IMR-90 (cell line): ENCODE results near the gene RPL12. TPM values are rescaled to one million over a fixed set of nuclear protein-coding genes. Genes with fewer than 3 reads are reported as not detected.

ENCODE experiments used
- ATAC-seq: fragments of 200-7000 bp; cut with Tn5 transposase; 2 replicates; pipeline ENCODE4 v1.9.1; 2020; ENCODE audit warnings: low read depth, mild to moderate bottlenecking, moderate library complexity
- BruUV-seq: library from RNA; stranded (reverse); fragments of 400-500 nt; replicated peaks from 2 replicates; lab custom pipeline; 2021; lab: Mats Ljungman, UMichigan
- CTCF ChIA-PET: fragments of 300-600 bp; formaldehyde crosslinking; extraction: SDS; loops from one replicate; lab custom pipeline; 2021; ENCODE audit warnings: antibody characterized with exemption; lab: Yijun Ruan, JAX
- POLR2A ChIA-PET: fragments of 300-600 bp; sonication (Branson Sonifier 250); formaldehyde crosslinking; loops from one replicate; lab custom pipeline; 2022; ENCODE audit warnings: antibody characterized with exemption; ENCODE audit not compliant: unreplicated experiment; lab: Charles Lee
- DNase-seq: peaks from one replicate; pipeline ENCODE4 v3.0.0; 2013
- H2AFZ ChIP-seq: replicated peaks from 2 replicates; pipeline ENCODE3; 2013; ENCODE audit warnings: low read length, mild to moderate bottlenecking; ENCODE audit not compliant: poor library complexity
- H2AK5ac ChIP-seq: 2 replicates; pipeline ENCODE4 v1.6.1; 2013; ENCODE audit warnings: low read depth, low read length, inconsistent platforms
- H2AK9ac ChIP-seq: replicated peaks from 2 replicates; pipeline ENCODE3; 2013; ENCODE audit warnings: mild to moderate bottlenecking, low read depth, low read length, moderate library complexity; ENCODE audit not compliant: poor library complexity
- H2BK120ac ChIP-seq: 2 replicates; pipeline ENCODE4 v1.6.1; 2013; ENCODE audit warnings: low read depth, low read length, inconsistent platforms
- H2BK15ac ChIP-seq: 3 replicates; pipeline ENCODE4 v1.6.1; 2013; ENCODE audit warnings: low read depth, low read length, inconsistent platforms
- H2BK20ac ChIP-seq: 2 replicates; pipeline ENCODE4 v1.6.1; 2013; ENCODE audit warnings: low read depth, mild to moderate bottlenecking, inconsistent platforms, low read length, moderate library complexity
- H2BK5ac ChIP-seq: 2 replicates; pipeline ENCODE4 v1.6.1; 2013; ENCODE audit warnings: mild to moderate bottlenecking, low read depth, low read length, inconsistent platforms; ENCODE audit not compliant: poor library complexity, severe bottlenecking
- H3K14ac ChIP-seq: replicated peaks from 2 replicates; pipeline ENCODE4 v1.6.1; 2013; ENCODE audit warnings: low read depth, low read length, inconsistent platforms
- H3K18ac ChIP-seq: 2 replicates; pipeline ENCODE4 v1.6.1; 2013; ENCODE audit warnings: low read depth, low read length, control low read depth
- H3K23ac ChIP-seq: 2 replicates; pipeline ENCODE4 v1.6.1; 2013; ENCODE audit warnings: low read depth, low read length, inconsistent platforms
- H3K27ac ChIP-seq: 2 replicates; pipeline ENCODE4 v1.5.1; 2013; ENCODE audit warnings: mild to moderate bottlenecking, control low read depth, low read length; ENCODE audit not compliant: insufficient read depth
- H3K27me3 ChIP-seq: 2 replicates; pipeline ENCODE4 v1.6.1; 2013; ENCODE audit warnings: low read length; ENCODE audit not compliant: control insufficient read depth, insufficient read depth
- H3K36me3 ChIP-seq: 2 replicates; pipeline ENCODE4 v1.6.1; 2013; ENCODE audit warnings: low read length, mixed read lengths; ENCODE audit not compliant: control insufficient read depth, insufficient read depth
- H3K4ac ChIP-seq: 2 replicates; pipeline ENCODE4 v1.6.1; 2013; ENCODE audit warnings: low read depth, low read length, inconsistent platforms
- H3K4me1 ChIP-seq: 2 replicates; pipeline ENCODE4 v1.6.1; 2013; ENCODE audit warnings: low read length, mixed read lengths; ENCODE audit not compliant: control insufficient read depth, insufficient read depth
- H3K4me2 ChIP-seq: 2 replicates; pipeline ENCODE4 v1.6.1; 2013; ENCODE audit warnings: low read depth, mild to moderate bottlenecking, control low read depth, low read length, moderate library complexity
- H3K4me3 ChIP-seq: 2 replicates; pipeline ENCODE4 v1.5.1; 2013; ENCODE audit warnings: low read depth, mild to moderate bottlenecking, control low read depth, low read length, moderate library complexity; ENCODE audit not compliant: insufficient read depth
- H3K56ac ChIP-seq: 2 replicates; pipeline ENCODE4 v1.6.1; 2013; ENCODE audit warnings: low read length, inconsistent platforms; ENCODE audit not compliant: insufficient read depth; ENCODE audit errors: extremely low read depth
- H3K79me1 ChIP-seq, 2 experiments: 2 replicates each; pipeline ENCODE4 v1.6.1; 2013; ENCODE audit warnings: low read length in 2 of 2, inconsistent platforms in 1 of 2, low read depth in 1 of 2
- H3K9ac ChIP-seq: 2 replicates; pipeline ENCODE4 v1.6.1; 2013; ENCODE audit warnings: low read depth, low read length, control low read depth
- H3K9me1 ChIP-seq: 2 replicates; pipeline ENCODE4 v1.6.1; 2013; ENCODE audit warnings: low read length, inconsistent platforms; ENCODE audit not compliant: insufficient read depth
- H3K9me3 ChIP-seq: 2 replicates; pipeline ENCODE4 v1.6.1; 2013; ENCODE audit warnings: low read length; ENCODE audit not compliant: control insufficient read depth, insufficient read depth
- H4K20me1 ChIP-seq: 2 replicates; pipeline ENCODE4 v1.6.1; 2013; ENCODE audit warnings: low read length, inconsistent platforms; ENCODE audit not compliant: insufficient read depth
- H4K5ac ChIP-seq: 2 replicates; pipeline ENCODE4 v1.6.1; 2013; ENCODE audit warnings: mild to moderate bottlenecking, low read depth, low read length, control low read depth
- H4K8ac ChIP-seq, 2 experiments: 2 replicates each; pipeline ENCODE4 v1.6.1; 2013; ENCODE audit warnings: low read depth in 2 of 2, low read length in 2 of 2, control low read depth in 1 of 2, inconsistent platforms in 1 of 2
- H4K91ac ChIP-seq: 2 replicates; pipeline ENCODE4 v1.6.1; 2013; ENCODE audit warnings: low read depth, low read length, inconsistent platforms; ENCODE audit not compliant: insufficient read depth
- MAFK ChIP-seq: IDR thresholded peaks from 2 replicates; pipeline ENCODE4 v1.6.1; 2012; ENCODE audit warnings: low read depth, low read length, improper control_type of control experiment
- RCOR1 ChIP-seq: IDR thresholded peaks from 2 replicates; pipeline ENCODE4 v1.6.1; 2012; ENCODE audit warnings: mild to moderate bottlenecking, low read length, improper control_type of control experiment; ENCODE audit not compliant: insufficient replicate concordance
- WGBS, 2 experiments: methylation state at CpG; one replicate each; pipeline versions ENCODE4 v1.1.5 to v1.1.7; 2013; ENCODE audit warnings: missing lambda C conversion rate in 2 of 2; ENCODE audit not compliant: insufficient read length in 1 of 2; ENCODE audit errors: extremely low coverage in 2 of 2; 5-methylcytosine and 5-hydroxymethylcytosine counted together
- dilution Hi-C: fragments of 300-500 bp; cut with HindIII; formaldehyde crosslinking; loops from one replicate; pipeline ENCODE4 v1.14.3; 2018; ENCODE audit warnings: low sequenced_read_pairs; ENCODE audit not compliant: unreplicated experiment
- in situ Hi-C: fragments of 300-500 bp; cut with MboI; formaldehyde crosslinking; loops from 3 replicates; pipeline ENCODE4 v1.14.3; 2019; ENCODE audit warnings: low sequenced_read_pairs, inconsistent platforms, mixed read lengths
- intact Hi-C: fragments of 100-400 bp; cut with micrococcal nuclease; formaldehyde crosslinking; loops from 2 replicates; pipeline ENCODE4 v1.10.0; 2022
- polyA plus RNA-seq, 3 experiments: library from polyadenylated mRNA; depleted of rRNA; stranded (reverse); fragments of >200 nt; gene quantifications; 2 replicates each; pipeline ENCODE4 v1.2.3, GENCODE V29; 2012; ENCODE audit warnings: low replicate concordance in 1 of 3
- total RNA-seq: library from RNA; depleted of rRNA; stranded (reverse); fragments of >200 nt; gene quantifications from 2 replicates; pipeline ENCODE4 v1.2.3, GENCODE V29; 2012

RPL12 gene
- total and polyA plus RNA-seq, 2 of the 4 experiments (the other 2 are of a cell fraction): 1,864 to 2,379 TPM

- Histone ChIP-seq H3K4me3 (peak overlapping the region; percentile 69), H3K36me3 (0 out of 2 replicates have a peak, but pooled peaks cover 2% of the 10 kb centered on the region), H2BK120ac (no peak overlapping the region), H3K9ac (peak overlapping the region; percentile 90; the same call in 1 of the 2 replicates), H2AK9ac (peak overlapping the region; percentile 21), H3K23ac (peak overlapping the region; percentile 81; the same call in 1 of the 2 replicates), H3K4ac (peak overlapping the region; percentile 51), H3K14ac (peak overlapping the region; percentile 38; the same call in 1 of the 2 replicates), H2BK20ac (no peak overlapping the region), H3K9me1 (peaks cover 12% of the 10 kb centered on the region; the same call in 1 of the 2 replicates), H3K79me1 (peaks cover 28 to 53% of the 10 kb centered on the region in 2 experiments), H3K27ac (no peak overlapping the region), H4K5ac (no peak overlapping the region), H2BK5ac (no peak overlapping the region), H4K8ac (peak overlapping the region; percentile 96 to 99; a peak in 2 of 4 replicates), H2AK5ac (0 out of 2 replicates have a peak overlapping the region, but pooled peaks have one; percentile 43), H3K4me2 (peak overlapping the region; percentile 69), H3K27me3 (no peaks in the 10 kb centered on the region), H4K20me1 (peaks cover 10% of the 10 kb centered on the region; the same call in 1 of the 2 replicates), H3K18ac (no peak overlapping the region), H3K56ac (no peak overlapping the region), H3K9me3 (no peaks in the 10 kb centered on the region), H2AFZ (peak overlapping the region; percentile 2), H4K91ac (no peak overlapping the region; the same call in 1 of the 2 replicates), H2BK15ac (no peak overlapping the region), H3K4me1 (peaks cover 7% of the 10 kb centered on the region)
- WGBS, 2 experiments: 37% methylated on average over 2 of the region's 6 CpGs; no CpG with 5 or more reads in 1 of the 2 experiments
- no TSS peak for BruUV-seq
- dilution Hi-C loops (no loop called here), in situ Hi-C loops (no loop called here), intact Hi-C loops (loop anchor here (10.0 kb wide), 1 partner anchor 198 kb away; no protein-coding TSS in a partner anchor)
- POLR2A ChIA-PET: no interaction called here
- no peak for ATAC-seq
- CTCF ChIA-PET: no interaction called here
- TF ChIP-seq RCOR1: no peak
- TF ChIP-seq MAFK: peak; percentile 82
- no peak for DNase-seq
These were observed 28.4 kb downstream of the RPL12 start for GRCh38 chr9:127422787-127423186.
